A673 (cell line): ENCODE results near the gene COL4A1. TPM values are rescaled to one million over a fixed set of nuclear protein-coding genes. Genes with fewer than 3 reads are reported as not detected.

Experiments
- BruUV-seq: library from RNA; stranded (reverse); fragments of 400-500 nt; replicated peaks from 2 replicates; lab custom pipeline; 2021; lab: Mats Ljungman, UMichigan
- CTCF ChIA-PET: fragments of 300-600 bp; sonication (Branson Sonifier 250); formaldehyde crosslinking; loops from one replicate; lab custom pipeline; 2022; ENCODE audit warnings: antibody characterized with exemption; lab: Charles Lee
- POLR2A ChIA-PET: fragments of 300-600 bp; sonication (Branson Sonifier 250); formaldehyde crosslinking; loops from one replicate; lab custom pipeline; 2022; ENCODE audit warnings: antibody characterized with exemption; ENCODE audit not compliant: low non-redundant PET; lab: Charles Lee
- DNase-seq: peaks from one replicate; pipeline ENCODE4 v3.0.0-alpha.2; 2015; ENCODE audit warnings: low spot score
- H3K27ac ChIP-seq: fragments of 200-600 bp; sonication (generic); 2 replicates; pipeline ENCODE4 v1.5.1; 2016; ENCODE audit warnings: mixed run types, low read depth, mild to moderate bottlenecking, mixed read lengths, antibody characterized with exemption, low read length; ENCODE audit not compliant: poor library complexity, severe bottlenecking
- H3K27me3 ChIP-seq: fragments of 200-600 bp; sonication (generic); replicated peaks from 2 replicates; pipeline ENCODE4 v1.6.1; 2017; ENCODE audit warnings: mixed run types, low read depth, mild to moderate bottlenecking, mixed read lengths, antibody characterized with exemption, low read length; ENCODE audit not compliant: insufficient read depth, poor library complexity
- H3K36me3 ChIP-seq: fragments of 200-600 bp; sonication (generic); 2 replicates; pipeline ENCODE4 v1.6.1; 2016; ENCODE audit warnings: mixed run types, mild to moderate bottlenecking, mixed read lengths, antibody characterized with exemption, low read length; ENCODE audit not compliant: insufficient read depth, poor library complexity, severe bottlenecking
- H3K4me1 ChIP-seq: fragments of 200-600 bp; sonication (generic); 2 replicates; pipeline ENCODE4 v1.6.1; 2017; ENCODE audit warnings: mixed run types, mild to moderate bottlenecking, mixed read lengths, antibody characterized with exemption, low read length; ENCODE audit not compliant: insufficient read depth, poor library complexity, severe bottlenecking
- H3K4me3 ChIP-seq: fragments of 200-600 bp; sonication (generic); 2 replicates; pipeline ENCODE4 v1.5.1; 2016; ENCODE audit warnings: low read depth, mixed run types, mild to moderate bottlenecking, mixed read lengths, low read length; ENCODE audit not compliant: poor library complexity, severe bottlenecking
- H3K9me3 ChIP-seq: fragments of 200-600 bp; sonication (generic); 2 replicates; pipeline ENCODE4 v1.6.1; 2016; ENCODE audit warnings: mixed run types, low read depth, mild to moderate bottlenecking, mixed read lengths, antibody characterized with exemption, low read length; ENCODE audit not compliant: poor library complexity, severe bottlenecking
- CTCF ChIP-seq: fragments of 300-800, 200-600 bp; sonication (generic); conservative IDR thresholded peaks from 2 replicates; pipeline ENCODE4 v1.5.1; 2017; ENCODE audit warnings: low read depth, mild to moderate bottlenecking, antibody characterized with exemption, low read length, moderate library complexity, mixed read lengths
- EZH2 ChIP-seq: fragments of 200-600 bp; sonication (generic); IDR thresholded peaks from 2 replicates; pipeline ENCODE4 v1.6.1; 2017; ENCODE audit warnings: borderline replicate concordance, low read depth, mild to moderate bottlenecking, mixed read lengths, antibody characterized with exemption, low read length; ENCODE audit not compliant: poor library complexity, severe bottlenecking
- intact Hi-C: fragments of 100-400 bp; cut with micrococcal nuclease; formaldehyde crosslinking; loops from one replicate; pipeline ENCODE4 v1.10.0; 2022; ENCODE audit not compliant: unreplicated experiment
- total RNA-seq: library from RNA; stranded (reverse); gene quantifications from 2 replicates; pipeline ENCODE4 v1.2.3, GENCODE V29; 2021

The COL4A1 gene
- total RNA-seq, 1 experiment from 2014 or later: 83.9 TPM

GRCh38 chr13:110300090-110300815, 6.7 kb downstream of the COL4A1 start:
- peaks cover 11% of the 10 kb centered on the region for H3K4me1 ChIP-seq
- ChIA-PET POLR2A (interaction anchor here (0.5 kb wide), 1 partner anchor 93 kb away, joined by 14 read pairs; no protein-coding TSS in a partner anchor), CTCF (no interaction called here)
- intact Hi-C loops: no loop called here
- TF ChIP-seq EZH2: no peak
- no peak for TF ChIP-seq CTCF
- H3K9me3 ChIP-seq: no peaks in the 10 kb centered on the region
- H3K4me3 ChIP-seq: no peak overlapping the region
- H3K36me3 ChIP-seq: no peaks in the 10 kb centered on the region
- BruUV-seq: no TSS peak
- no peak for DNase-seq
- no peaks in the 10 kb centered on the region for H3K27me3 ChIP-seq
- H3K27ac ChIP-seq: no peak overlapping the region

GRCh38 chr13:110299283-110299840, 7.6 kb downstream of the COL4A1 start:
- no TSS peak for BruUV-seq
- POLR2A ChIA-PET: no interaction called here
- Histone ChIP-seq H3K4me1 (peaks cover 7% of the 10 kb centered on the region), H3K27me3 (no peaks in the 10 kb centered on the region), H3K36me3 (no peaks in the 10 kb centered on the region), H3K9me3 (no peaks in the 10 kb centered on the region), H3K27ac (no peak overlapping the region), H3K4me3 (no peak overlapping the region)
- no peak for DNase-seq
- CTCF ChIA-PET: no interaction called here
- no peak for TF ChIP-seq EZH2
- no peak for TF ChIP-seq CTCF
- intact Hi-C loops: no loop called here

GRCh38 chr13:110298505-110299282, 8.3 kb downstream of the COL4A1 start:
- no peak for DNase-seq
- TF ChIP-seq CTCF (no peak), EZH2 (no peak)
- Histone ChIP-seq H3K4me3 (no peak overlapping the region), H3K27me3 (no peaks in the 10 kb centered on the region), H3K36me3 (no peaks in the 10 kb centered on the region), H3K9me3 (no peaks in the 10 kb centered on the region), H3K27ac (no peak overlapping the region), H3K4me1 (peaks cover 7% of the 10 kb centered on the region)
- ChIA-PET CTCF (no interaction called here), POLR2A (no interaction called here)
- BruUV-seq: no TSS peak
- intact Hi-C loops: no loop called here
